Liver (tissue), 9 donors: ENCODE results near the gene ACADSB. TPM values are rescaled to one million over a fixed set of nuclear protein-coding genes. Genes with fewer than 3 reads are reported as not detected.

Source experiments
- DNase-seq: peaks from one replicate; pipeline ENCODE4 v3.0.0-alpha.2; 2017; ENCODE audit warnings: low spot score
- H3K27ac ChIP-seq, 2 donors: one replicate each; pipeline ENCODE4 v1.7.0; 2013; ENCODE audit warnings: inconsistent platforms in 2 of 2, low read length in 2 of 2, control low read depth in 1 of 2, low read depth in 1 of 2, mild to moderate bottlenecking in 1 of 2
- H3K27me3 ChIP-seq, 4 donors: one replicate each; pipeline versions ENCODE4 v1.6.1 to v1.7.0; 2013; ENCODE audit warnings: low read length in 3 of 4, inconsistent platforms in 1 of 4, mild to moderate bottlenecking in 1 of 4, moderate library complexity in 1 of 4; ENCODE audit not compliant: control insufficient read depth in 4 of 4, insufficient read depth in 4 of 4
- H3K36me3 ChIP-seq, 4 donors: one replicate each; pipeline versions ENCODE4 v1.6.1 to v1.7.0; 2013; ENCODE audit warnings: low read length in 3 of 4, mild to moderate bottlenecking in 3 of 4, low read depth in 1 of 4, moderate library complexity in 1 of 4; ENCODE audit not compliant: control insufficient read depth in 4 of 4, insufficient read depth in 3 of 4
- H3K4me1 ChIP-seq, 4 donors: one replicate each; pipeline versions ENCODE4 v1.6.1 to v1.7.0; 2013; ENCODE audit warnings: low read length in 3 of 4, mild to moderate bottlenecking in 3 of 4, moderate library complexity in 1 of 4; ENCODE audit not compliant: control insufficient read depth in 4 of 4, insufficient read depth in 4 of 4
- H3K4me3 ChIP-seq, 3 donors: one replicate each; pipeline versions ENCODE4 v1.6.1 to v1.7.0; 2013; ENCODE audit warnings: low read length in 3 of 3, control low read depth in 1 of 3, low read depth in 1 of 3, mild to moderate bottlenecking in 1 of 3
- H3K9ac ChIP-seq, 2 donors: one replicate each; pipeline ENCODE4 v1.7.0; 2013; ENCODE audit warnings: low read length in 2 of 2, mild to moderate bottlenecking in 2 of 2, moderate library complexity in 2 of 2, control low read depth in 1 of 2, low read depth in 1 of 2
- H3K9me3 ChIP-seq, 4 donors: one replicate each; pipeline versions ENCODE4 v1.6.1 to v1.7.0; 2013; ENCODE audit warnings: low read length in 3 of 4; ENCODE audit not compliant: control insufficient read depth in 4 of 4
- EGR1 ChIP-seq, 2 donors: IDR thresholded peaks; 2 replicates each; pipeline ENCODE4 v1.6.1; 2016 to 2018; ENCODE audit warnings: antibody characterized with exemption in 2 of 2, low read depth in 2 of 2
- FOXA1 ChIP-seq: IDR thresholded peaks from 2 replicates; pipeline ENCODE4 v1.6.1; 2016; ENCODE audit warnings: antibody characterized with exemption
- FOXA2 ChIP-seq: IDR thresholded peaks from 2 replicates; pipeline ENCODE4 v1.6.1; 2016; ENCODE audit warnings: antibody characterized with exemption
- GABPA ChIP-seq, 2 donors: IDR thresholded peaks in 1 of 2; conservative IDR thresholded peaks in 1 of 2; 2 replicates each; pipeline ENCODE4 v1.6.1; 2016; ENCODE audit warnings: antibody characterized with exemption in 2 of 2, mild to moderate bottlenecking in 1 of 2, moderate library complexity in 1 of 2
- HNF4A ChIP-seq, 2 donors: conservative IDR thresholded peaks; 2 replicates each; pipeline ENCODE4 v1.6.1; 2016; ENCODE audit warnings: antibody characterized with exemption in 2 of 2, mild to moderate bottlenecking in 2 of 2
- HNF4G ChIP-seq: IDR thresholded peaks from 2 replicates; pipeline ENCODE4 v1.6.1; 2016; ENCODE audit warnings: antibody characterized with exemption
- JUND ChIP-seq, 2 donors: IDR thresholded peaks; 2 replicates each; pipeline ENCODE4 v1.6.1; 2016; ENCODE audit warnings: antibody characterized with exemption in 2 of 2
- NR2F2 ChIP-seq: IDR thresholded peaks from 2 replicates; pipeline ENCODE4 v1.6.1; 2016; ENCODE audit warnings: antibody characterized with exemption
- RAD21 ChIP-seq, 2 donors: IDR thresholded peaks; 2 replicates each; pipeline ENCODE4 v1.6.1; 2016; ENCODE audit warnings: antibody characterized with exemption in 2 of 2, mild to moderate bottlenecking in 2 of 2
- RXRA ChIP-seq, 2 donors: IDR thresholded peaks; 2 replicates each; pipeline ENCODE4 v1.6.1; 2017 to 2018; ENCODE audit warnings: antibody characterized with exemption in 2 of 2, mild to moderate bottlenecking in 1 of 2
- SP1 ChIP-seq: IDR thresholded peaks from 2 replicates; pipeline ENCODE4 v1.6.1; 2018; ENCODE audit warnings: antibody characterized with exemption, mild to moderate bottlenecking
- TAF1 ChIP-seq: conservative IDR thresholded peaks from 2 replicates; pipeline ENCODE4 v1.6.1; 2016; ENCODE audit warnings: antibody characterized with exemption, mild to moderate bottlenecking
- YY1 ChIP-seq: IDR thresholded peaks from 2 replicates; pipeline ENCODE4 v1.6.1; 2016; ENCODE audit warnings: antibody characterized with exemption, mild to moderate bottlenecking
- WGBS: extraction: QIAGEN DNeasy Blood & Tissue Kit; methylation state at CpG from one replicate; pipeline ENCODE4 v1.1.7; 2013; 5-methylcytosine and 5-hydroxymethylcytosine counted together
- polyA plus RNA-seq, 2 donors: library from polyadenylated mRNA; stranded (reverse) in 1 of 2; unstranded in 1 of 2; fragments of 200-250 nt in 1 of 2; fragments of >200 nt in 1 of 2; fragmentation: Nextera tagmentation in 1 of 2; extraction: Ambion mirVana in 1 of 2; gene quantifications; one replicate each; pipeline versions ENCODE4 v1.2.1 to v1.2.3, GENCODE V29; 2013 to 2015
- total RNA-seq, 2 donors: library from RNA; depleted of rRNA; stranded (reverse); fragments of >200 nt; gene quantifications; one replicate each; pipeline ENCODE4 v1.2.3, GENCODE V29; 2014
- TF ChIP-seq, protein P1 (sequence below): IDR thresholded peaks from 2 replicates; pipeline ENCODE4 v1.6.1; 2016; ENCODE audit warnings: antibody characterized with exemption, mild to moderate bottlenecking
- TF ChIP-seq, protein P2 (sequence below): IDR thresholded peaks from 2 replicates; pipeline ENCODE4 v1.6.1; 2016; ENCODE audit warnings: antibody characterized with exemption
- TF ChIP-seq, protein P3 (sequence below): IDR thresholded peaks from 2 replicates; pipeline ENCODE4 v1.6.1; 2016; ENCODE audit warnings: antibody characterized with exemption
- TF ChIP-seq, protein P4 (sequence below): fragments of 150-350 bp; IDR thresholded peaks from 2 replicates; pipeline ENCODE4 v1.5.1; 2017; ENCODE audit warnings: improper control_type of control experiment, low read depth, low read length; ENCODE audit not compliant: missing input control
- TF ChIP-seq, protein P5 (sequence below): IDR thresholded peaks from 2 replicates; pipeline ENCODE4 v1.6.1; 2016; ENCODE audit warnings: antibody characterized with exemption
- donor health status: healthy.
- donor health status: healthy.
- donor health status: healthy.
- donor health status: healthy.
- donor health status: healthy.

ACADSB gene
- total and polyA plus RNA-seq, 4 donors = 97.9 to 164 (median 110) TPM

DNA sequence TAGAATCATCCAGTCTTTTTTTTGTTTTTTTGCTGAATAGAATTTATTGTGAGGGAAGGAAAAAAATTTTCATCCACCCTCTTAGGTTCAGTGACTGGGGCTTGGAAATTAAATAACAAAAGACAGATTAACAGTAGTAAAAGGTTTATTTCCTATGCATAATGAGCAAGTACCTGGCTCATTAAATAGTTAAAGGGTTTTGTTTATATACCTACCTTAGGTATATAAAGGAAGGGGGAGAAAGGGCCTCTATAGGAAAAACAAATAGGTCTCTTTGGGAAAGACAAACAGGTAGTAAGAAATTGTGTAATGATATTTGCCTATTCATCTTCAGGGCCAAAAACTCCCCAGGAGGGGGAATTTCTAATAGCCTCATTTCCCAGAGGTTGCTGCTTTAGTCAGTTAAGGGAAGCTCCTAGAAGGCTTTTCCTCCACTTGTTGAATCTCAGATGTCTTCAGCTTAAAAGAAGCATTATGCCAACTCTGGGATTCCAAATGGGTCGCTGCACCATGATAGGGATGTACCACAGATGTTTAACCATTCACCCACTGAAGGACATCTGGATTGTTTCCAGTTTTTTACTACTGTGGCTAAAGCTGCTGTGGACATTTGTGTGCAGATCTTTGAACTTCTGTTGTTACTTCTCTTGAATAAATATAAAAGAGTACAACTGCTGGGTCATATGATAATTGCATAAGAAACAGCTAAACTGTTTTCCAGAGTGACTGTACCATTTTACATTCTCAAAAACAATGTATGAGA is 11.3 kb downstream of the ACADSB start:
- Histone ChIP-seq H3K27ac (peak overlapping the region; percentile 86 to 89), H3K36me3 (no peaks in the 10 kb centered on the region), H3K9ac (peak overlapping the region in 1 of 2 donors; percentile 26), H3K9me3 (no peaks in the 10 kb centered on the region), H3K27me3 (no peaks in the 10 kb centered on the region), H3K4me3 (no peak overlapping the region), H3K4me1 (peaks cover 7 to 51% (median 27%) of the 10 kb centered on the region in 4 donors)
- DNase-seq = no peak
- peak; percentile 75 to 76 for TF ChIP-seq RXRA (IDR thresholded peaks at IDR 0.05)
- no peak for TF ChIP-seq GABPA (IDR thresholded peaks at IDR 0.05 in 1 of 2, conservative IDR thresholded peaks at IDR 0.05 in 1 of 2)
- TF ChIP-seq YY1 = peak; percentile 13
- peak; percentile 67 to 77 for TF ChIP-seq JUND (IDR thresholded peaks at IDR 0.05)
- TF ChIP-seq FOXA1 = peak; percentile 72
- peak; percentile 34 to 89 for TF ChIP-seq EGR1 (IDR thresholded peaks at IDR 0.05; ENCODE audit: low read depth in 2 of 2)
- TF ChIP-seq RAD21 (IDR thresholded peaks at IDR 0.05) = peak; percentile 9 to 12
- TF ChIP-seq, protein P1, sequence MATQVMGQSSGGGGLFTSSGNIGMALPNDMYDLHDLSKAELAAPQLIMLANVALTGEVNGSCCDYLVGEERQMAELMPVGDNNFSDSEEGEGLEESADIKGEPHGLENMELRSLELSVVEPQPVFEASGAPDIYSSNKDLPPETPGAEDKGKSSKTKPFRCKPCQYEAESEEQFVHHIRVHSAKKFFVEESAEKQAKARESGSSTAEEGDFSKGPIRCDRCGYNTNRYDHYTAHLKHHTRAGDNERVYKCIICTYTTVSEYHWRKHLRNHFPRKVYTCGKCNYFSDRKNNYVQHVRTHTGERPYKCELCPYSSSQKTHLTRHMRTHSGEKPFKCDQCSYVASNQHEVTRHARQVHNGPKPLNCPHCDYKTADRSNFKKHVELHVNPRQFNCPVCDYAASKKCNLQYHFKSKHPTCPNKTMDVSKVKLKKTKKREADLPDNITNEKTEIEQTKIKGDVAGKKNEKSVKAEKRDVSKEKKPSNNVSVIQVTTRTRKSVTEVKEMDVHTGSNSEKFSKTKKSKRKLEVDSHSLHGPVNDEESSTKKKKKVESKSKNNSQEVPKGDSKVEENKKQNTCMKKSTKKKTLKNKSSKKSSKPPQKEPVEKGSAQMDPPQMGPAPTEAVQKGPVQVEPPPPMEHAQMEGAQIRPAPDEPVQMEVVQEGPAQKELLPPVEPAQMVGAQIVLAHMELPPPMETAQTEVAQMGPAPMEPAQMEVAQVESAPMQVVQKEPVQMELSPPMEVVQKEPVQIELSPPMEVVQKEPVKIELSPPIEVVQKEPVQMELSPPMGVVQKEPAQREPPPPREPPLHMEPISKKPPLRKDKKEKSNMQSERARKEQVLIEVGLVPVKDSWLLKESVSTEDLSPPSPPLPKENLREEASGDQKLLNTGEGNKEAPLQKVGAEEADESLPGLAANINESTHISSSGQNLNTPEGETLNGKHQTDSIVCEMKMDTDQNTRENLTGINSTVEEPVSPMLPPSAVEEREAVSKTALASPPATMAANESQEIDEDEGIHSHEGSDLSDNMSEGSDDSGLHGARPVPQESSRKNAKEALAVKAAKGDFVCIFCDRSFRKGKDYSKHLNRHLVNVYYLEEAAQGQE = no peak
- peak; percentile 87 for TF ChIP-seq FOXA2
- TF ChIP-seq, protein P2, sequence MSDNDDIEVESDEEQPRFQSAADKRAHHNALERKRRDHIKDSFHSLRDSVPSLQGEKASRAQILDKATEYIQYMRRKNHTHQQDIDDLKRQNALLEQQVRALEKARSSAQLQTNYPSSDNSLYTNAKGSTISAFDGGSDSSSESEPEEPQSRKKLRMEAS = peak; percentile 42
- TF ChIP-seq, protein P3, sequence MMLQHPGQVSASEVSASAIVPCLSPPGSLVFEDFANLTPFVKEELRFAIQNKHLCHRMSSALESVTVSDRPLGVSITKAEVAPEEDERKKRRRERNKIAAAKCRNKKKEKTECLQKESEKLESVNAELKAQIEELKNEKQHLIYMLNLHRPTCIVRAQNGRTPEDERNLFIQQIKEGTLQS = no peak
- peak; percentile 92 for TF ChIP-seq SP1
- TF ChIP-seq NR2F2 = no peak
- TF ChIP-seq, protein P4, sequence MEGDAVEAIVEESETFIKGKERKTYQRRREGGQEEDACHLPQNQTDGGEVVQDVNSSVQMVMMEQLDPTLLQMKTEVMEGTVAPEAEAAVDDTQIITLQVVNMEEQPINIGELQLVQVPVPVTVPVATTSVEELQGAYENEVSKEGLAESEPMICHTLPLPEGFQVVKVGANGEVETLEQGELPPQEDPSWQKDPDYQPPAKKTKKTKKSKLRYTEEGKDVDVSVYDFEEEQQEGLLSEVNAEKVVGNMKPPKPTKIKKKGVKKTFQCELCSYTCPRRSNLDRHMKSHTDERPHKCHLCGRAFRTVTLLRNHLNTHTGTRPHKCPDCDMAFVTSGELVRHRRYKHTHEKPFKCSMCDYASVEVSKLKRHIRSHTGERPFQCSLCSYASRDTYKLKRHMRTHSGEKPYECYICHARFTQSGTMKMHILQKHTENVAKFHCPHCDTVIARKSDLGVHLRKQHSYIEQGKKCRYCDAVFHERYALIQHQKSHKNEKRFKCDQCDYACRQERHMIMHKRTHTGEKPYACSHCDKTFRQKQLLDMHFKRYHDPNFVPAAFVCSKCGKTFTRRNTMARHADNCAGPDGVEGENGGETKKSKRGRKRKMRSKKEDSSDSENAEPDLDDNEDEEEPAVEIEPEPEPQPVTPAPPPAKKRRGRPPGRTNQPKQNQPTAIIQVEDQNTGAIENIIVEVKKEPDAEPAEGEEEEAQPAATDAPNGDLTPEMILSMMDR = no peak
- TF ChIP-seq, protein P5, sequence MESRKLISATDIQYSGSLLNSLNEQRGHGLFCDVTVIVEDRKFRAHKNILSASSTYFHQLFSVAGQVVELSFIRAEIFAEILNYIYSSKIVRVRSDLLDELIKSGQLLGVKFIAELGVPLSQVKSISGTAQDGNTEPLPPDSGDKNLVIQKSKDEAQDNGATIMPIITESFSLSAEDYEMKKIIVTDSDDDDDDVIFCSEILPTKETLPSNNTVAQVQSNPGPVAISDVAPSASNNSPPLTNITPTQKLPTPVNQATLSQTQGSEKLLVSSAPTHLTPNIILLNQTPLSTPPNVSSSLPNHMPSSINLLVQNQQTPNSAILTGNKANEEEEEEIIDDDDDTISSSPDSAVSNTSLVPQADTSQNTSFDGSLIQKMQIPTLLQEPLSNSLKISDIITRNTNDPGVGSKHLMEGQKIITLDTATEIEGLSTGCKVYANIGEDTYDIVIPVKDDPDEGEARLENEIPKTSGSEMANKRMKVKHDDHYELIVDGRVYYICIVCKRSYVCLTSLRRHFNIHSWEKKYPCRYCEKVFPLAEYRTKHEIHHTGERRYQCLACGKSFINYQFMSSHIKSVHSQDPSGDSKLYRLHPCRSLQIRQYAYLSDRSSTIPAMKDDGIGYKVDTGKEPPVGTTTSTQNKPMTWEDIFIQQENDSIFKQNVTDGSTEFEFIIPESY = peak; percentile 84
- TF ChIP-seq HNF4G = peak; percentile 28
- TF ChIP-seq TAF1 = peak; percentile 35
- TF ChIP-seq HNF4A (conservative IDR thresholded peaks at IDR 0.05) = peak; percentile 74 to 81
- 25% methylated on average over 1 of the region's 1 CpG for WGBS
